ENCODE results near the gene TTLL3.
"Not testable (repeated sequence)": the region's sequence is repeated elsewhere in the genome, so short reads cannot be mapped to it uniquely, and the experiment has no call there.

Gene TTLL3

DNA sequence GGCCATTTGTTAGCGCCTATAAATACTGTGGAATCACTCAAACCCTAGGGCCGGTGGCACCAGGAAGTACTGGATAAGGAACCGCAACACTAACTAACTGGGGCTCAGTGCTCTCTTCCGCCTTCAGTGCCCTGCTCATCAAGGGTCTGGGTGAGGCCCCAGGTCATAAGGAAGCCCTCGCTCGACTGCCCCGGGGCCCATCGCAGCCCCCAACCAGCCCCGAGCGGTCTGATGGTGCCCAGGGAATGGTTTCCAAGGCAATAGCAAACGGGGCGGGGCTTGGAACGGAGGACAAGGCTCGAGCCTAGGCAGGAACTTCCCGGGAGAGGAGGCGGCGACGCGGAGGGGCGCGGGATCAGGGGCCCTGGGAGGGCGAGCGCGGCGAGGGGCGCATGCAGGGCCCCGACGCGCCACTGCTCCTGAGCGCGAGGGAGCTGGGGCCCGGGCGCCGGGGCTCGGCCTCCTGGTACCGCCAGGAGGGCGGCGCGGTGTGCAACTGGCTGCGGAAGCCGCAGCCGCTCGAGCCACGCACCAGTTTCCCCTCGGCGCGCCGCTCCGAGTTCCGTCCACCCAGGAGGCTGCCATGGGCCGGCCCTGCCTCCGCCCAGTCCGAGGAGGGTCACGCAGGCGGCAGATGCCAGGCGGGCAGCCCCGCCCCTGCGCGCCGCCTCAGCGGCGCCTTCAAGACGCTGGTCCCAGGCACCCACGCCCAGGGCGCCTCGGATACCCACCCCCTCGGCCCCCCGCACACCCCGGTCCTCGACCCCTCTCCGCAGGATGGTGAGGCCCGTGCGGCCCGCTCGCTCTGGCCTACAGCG is at the start of gene TTLL3:
Gene TTLL3, plus strand, starts transcription at position 648 of the 818 bp plus-strand sequence. CDS start 400 bp downstream, outside the sequence.
- DNase-seq (ENCODE audit: low read depth): no peak

DNA sequence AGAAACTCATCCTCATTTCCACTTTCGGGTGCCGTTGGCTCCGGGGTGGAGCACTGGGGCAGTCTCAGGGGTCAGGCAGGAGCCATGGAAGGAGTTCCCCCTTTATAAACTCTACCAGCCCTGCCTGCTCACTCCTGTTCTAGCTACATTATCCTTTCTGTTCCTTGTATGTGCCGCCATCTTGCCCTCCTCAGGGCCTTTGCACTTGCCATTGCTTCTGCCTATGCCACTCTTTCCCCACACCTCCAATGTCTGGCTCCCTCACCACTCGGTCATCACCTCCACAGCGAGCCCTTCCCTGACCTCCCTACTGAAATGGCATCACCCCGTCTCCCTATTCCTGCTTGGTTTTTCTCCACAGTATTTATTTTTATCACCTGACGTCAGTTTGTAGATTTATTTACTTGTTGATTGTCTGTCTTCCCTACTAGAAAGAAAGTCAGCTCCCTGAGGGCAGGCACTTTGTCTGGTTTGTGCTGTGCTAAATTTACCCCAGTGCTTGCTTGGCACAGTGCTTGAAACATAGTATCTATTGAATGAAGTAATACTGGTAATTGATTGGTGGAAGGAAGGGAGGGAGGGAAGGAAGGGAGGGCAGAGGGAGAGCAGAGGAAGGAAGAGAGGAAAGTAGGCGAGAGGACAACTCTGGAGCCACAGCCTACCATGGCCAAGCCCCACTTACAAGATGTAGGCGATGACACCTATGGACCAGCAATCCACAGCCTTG is 49.1 kb upstream of the TTLL3 start:
- no peak for DNase-seq (ENCODE audit: low read depth)

DNA sequence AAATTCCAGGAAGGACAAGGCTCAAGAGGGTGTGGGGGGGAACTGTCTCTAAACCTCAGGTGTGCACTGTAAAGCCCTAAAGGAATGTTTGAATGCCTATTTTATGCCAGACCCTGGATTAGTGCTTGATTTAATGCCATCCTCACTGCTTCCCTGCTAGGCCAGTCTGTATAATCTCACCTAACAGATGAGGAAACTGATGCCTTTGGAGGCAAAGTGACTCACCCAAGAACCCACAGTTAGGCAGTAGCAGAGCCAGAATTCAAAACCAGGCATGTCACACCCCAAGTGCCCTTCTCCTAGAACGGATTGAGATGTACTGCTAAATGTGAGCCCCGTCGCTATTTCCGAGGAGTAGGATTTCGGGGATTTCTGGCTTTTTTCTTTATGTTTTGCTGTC is 48.1 kb upstream of the TTLL3 start:
- no peak for DNase-seq (ENCODE audit: low read depth)

- no peak for DNase-seq (ENCODE audit: low read depth)
Measured at GRCh38 chr3:9762871-9763270, 47.2 kb upstream of the TTLL3 start.

GRCh38 chr3:9765865-9766264 is 44.2 kb upstream of the TTLL3 start:
- DNase-seq (ENCODE audit: low read depth): no peak

DNA sequence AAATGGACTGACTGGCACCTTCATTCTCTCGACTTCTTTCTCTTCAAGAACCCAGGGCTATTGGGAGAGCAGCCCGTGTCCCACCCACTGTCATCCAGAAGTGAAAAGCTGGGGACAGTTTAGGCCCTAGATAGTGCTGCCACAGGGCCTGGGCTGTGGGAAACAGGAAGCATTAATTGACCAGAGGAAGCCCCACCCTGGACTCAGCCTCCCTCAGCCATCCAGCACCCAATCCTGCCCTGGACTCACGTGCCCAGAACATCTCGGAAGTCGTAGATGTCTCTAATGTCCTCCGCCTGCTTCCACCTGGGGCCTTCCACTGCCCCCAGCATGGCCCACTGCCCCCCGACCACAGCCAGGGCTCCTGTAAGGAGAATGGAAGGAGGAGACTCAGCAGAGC is 42.6 kb upstream of the TTLL3 start:
- DNase-seq (ENCODE audit: low read depth): no peak

DNA sequence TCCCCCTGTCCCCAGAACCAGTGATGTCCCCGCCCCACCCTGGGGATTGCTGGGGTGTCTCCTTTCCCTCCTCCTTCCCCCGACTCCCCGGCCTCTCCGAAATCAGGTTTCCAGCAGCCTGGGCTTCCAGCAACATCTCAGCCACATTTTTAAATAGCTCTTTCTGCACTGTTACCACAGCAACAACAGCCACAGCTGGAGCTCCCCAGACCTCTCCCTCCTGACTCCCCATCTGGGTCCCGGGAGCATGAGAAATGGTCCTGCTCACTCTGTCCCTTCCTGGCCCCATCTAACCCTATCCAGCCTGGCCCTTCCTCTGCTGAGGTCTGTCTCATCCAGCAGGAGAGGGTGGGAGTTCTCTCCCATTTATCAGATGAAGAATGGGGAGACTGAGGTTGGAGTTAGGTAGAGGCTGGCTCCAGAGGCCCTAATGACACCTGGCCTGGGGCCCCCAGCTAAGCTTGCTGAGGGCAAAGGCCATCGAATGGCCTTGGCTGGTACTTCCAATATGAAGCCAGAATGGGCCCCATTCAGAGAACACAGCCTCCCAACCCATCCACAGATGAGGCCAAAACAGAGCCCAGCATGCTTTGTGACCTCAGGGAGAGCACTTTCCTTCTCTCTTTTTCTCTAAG is 41.8 kb upstream of the TTLL3 start:
- DNase-seq (ENCODE audit: low read depth): no peak

- DNase-seq (ENCODE audit: low read depth): no peak
Measured at GRCh38 chr3:9769012-9769411, 41.0 kb upstream of the TTLL3 start.

GRCh38 chr3:9769426-9770275 is 40.4 kb upstream of the TTLL3 start, which contains the start of gene CAMK1:
Gene CAMK1, minus strand, starts transcription at chr3:9769947. Its CDS starts 2,198 bp downstream, at chr3:9767749.
- DNase-seq (ENCODE audit: low read depth): peak; percentile 61

GRCh38 chr3:9770276-9770812 is 39.7 kb upstream of the TTLL3 start:
- no peak for DNase-seq (ENCODE audit: low read depth)

DNA sequence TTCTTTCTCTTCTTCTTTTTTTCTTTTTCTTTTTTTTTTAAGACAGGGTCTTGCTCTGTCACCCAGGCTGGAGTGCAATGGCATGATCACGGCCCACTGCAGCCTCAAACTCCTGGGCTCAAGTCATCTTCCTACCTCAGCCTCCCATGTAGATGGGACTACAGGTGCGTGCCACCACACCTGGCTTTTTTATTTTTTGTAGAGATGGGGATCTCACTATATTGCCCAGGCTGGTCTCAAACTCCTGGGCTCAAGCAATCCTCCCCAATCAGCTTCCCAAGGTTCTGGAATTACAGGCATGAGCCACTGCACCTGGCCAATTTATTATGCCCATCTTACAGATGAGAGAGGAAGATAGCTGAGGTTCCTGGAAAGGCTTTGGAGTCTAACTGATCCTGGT is 39.1 kb upstream of the TTLL3 start:
- DNase-seq (ENCODE audit: low read depth): not testable (repeated sequence)

DNA sequence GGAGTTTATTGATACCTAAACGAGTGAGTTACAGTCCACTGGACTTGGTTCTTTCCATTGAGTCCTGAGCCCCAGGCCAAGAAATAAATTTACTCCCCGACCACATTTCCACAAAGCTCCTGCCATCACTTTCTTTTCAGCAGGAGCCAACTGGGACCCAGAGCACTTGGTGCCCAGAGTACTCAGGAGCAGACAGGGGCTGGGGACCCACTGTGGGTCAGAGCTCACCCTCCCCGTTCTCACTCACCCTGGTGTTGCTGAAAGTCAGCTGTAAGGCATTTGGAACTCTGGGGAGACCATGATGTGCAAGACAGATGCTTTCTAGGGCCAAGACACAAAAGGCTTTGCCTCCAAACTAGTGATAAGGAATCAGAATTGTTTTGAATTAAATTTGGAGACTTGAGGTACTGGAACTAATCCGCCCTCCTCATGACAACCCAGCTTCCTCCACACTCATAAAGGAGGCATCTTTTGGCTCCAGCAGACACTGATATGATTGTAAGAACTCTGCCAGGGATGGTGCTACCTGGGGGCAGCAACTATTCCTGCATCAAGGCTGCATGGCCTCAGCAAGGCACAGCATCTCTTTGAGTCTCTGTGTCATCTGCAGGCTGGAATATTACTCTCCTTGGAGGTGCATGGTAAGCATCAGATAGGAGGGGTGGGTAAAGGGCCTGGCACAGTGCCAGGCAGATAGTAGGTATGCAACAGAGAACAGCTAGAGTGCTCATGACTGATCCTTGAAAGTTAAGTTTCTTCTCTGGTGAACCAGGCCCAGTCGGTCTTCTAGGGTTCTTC is 33.0 kb upstream of the TTLL3 start:
- no peak for DNase-seq (ENCODE audit: low read depth)

DNA sequence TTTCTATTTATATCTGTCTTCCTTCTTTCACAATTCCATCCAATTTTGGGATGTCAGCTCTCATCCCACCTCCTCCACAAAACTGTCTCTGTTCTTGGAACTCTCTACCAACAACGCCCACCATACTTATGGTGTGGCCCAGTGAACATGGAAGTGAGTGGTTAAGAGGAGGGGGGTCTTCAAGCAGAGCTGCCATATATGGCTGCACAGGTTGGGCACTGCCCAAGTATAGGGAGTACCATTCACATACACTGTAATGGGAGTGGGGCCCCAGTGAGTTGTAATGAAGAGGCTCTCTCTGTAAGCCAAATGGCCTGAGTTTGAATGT is 32.4 kb upstream of the TTLL3 start:
- no peak for DNase-seq (ENCODE audit: low read depth)

DNA sequence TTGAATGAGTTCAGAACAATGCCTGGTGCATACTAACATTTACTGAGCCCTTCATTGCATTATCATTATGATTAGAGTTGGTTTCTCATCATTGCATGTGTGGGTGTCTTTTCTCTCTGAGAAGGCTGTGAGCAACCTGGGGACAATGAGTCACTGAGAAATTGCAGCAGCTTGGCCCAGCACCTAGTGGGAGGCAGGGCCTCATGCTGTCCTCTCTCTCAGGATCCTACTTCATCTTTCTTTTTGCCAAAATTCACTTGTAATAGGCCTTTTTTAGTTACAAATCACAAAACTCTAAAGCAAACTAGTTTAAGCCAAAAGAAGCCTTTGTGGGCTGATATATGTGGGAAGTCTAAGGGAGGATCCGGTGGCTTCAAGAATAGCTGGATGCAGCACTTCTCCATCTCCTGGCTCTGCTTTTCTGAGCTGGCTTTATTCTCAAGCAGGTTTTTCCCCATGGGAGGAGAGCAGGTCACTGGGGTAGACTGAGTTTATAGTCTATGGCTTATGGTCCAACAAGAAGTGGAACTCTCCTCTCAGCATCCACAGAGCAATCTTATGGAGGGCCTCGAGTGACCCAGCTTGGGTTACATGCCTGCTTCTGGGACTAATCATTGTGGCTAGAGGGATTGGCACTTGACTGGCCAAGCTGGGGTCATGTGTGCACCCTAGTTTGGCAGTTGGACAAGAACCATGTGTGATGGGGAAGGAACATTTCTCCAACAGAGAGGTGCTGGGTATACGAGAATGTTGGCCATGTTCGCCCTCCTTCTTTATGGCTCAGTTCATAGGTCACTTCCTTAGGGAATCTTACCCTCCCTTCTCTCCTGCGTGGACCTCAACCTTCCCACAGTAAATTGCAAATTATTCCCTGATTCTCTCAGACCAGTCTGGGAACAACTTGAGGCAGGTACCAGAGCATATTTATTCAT is 31.7 kb upstream of the TTLL3 start:
- peak; percentile 60 for DNase-seq (ENCODE audit: low read depth)

DNA sequence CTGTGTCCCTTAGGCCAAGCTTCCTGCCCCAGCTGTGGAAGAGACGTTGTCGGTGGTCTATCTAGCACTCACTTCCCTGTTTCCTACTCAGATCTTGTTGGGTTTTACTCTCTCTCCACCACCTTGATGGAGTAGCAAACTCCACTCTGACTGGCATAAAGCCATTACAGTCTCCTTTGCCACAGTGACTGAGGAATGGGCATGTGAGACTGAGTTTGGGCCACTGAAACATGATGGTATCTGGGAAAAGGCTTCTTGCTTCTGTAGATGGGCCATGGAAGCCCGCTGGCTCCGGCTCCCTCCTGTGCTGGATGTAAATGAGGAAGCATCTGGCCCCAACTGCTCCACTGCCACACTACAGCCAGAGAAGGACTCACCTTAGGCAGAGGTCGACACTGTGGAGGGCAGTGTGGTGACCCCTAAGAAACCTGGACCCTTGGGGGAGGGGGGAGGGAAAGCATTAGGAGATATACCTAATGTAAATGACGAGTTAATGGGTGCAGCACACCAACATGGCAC is 30.9 kb upstream of the TTLL3 start:
- DNase-seq (ENCODE audit: low read depth): no peak

GRCh38 chr3:9779721-9780457 is 30.2 kb upstream of the TTLL3 start:
- DNase-seq (ENCODE audit: low read depth): no peak

GRCh38 chr3:9780458-9780812 is 29.6 kb upstream of the TTLL3 start:
- no peak for DNase-seq (ENCODE audit: low read depth)

- DNase-seq (ENCODE audit: low read depth): no peak
Measured at GRCh38 chr3:9780910-9781309, 29.2 kb upstream of the TTLL3 start.

DNA sequence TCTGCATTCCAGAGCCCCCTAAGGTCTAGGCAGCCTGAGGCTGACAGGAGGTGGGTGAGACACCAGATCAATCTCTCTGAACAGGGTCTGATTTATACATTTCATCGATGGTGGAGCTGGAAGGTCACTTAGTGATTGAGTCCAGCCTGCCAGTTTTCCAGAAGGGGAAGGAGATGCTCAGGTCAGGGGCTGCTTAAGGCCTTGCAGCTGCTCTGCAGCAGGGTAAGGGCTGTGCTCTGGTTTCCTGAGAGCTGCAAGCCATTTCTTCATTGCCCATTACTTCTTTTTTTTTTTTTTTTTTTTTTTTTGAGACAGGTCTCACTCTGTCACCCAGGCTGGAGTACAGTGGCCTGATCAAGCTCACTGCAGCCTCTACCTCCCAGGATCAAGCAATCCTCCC is 28.5 kb upstream of the TTLL3 start:
- DNase-seq (ENCODE audit: low read depth): no peak
